ENCODE data around the gene HERC4. TPM values are rescaled to one million over a fixed set of nuclear protein-coding genes. Genes with fewer than 3 reads are reported as not detected.

Gene HERC4
- total and polyA plus RNA-seq, 9 of the 15 experiments (the other 6 are each of a cell fraction or from before 2014, with no cell fraction given), result 12.5 to 33.5 (median 22.8) TPM

DNA sequence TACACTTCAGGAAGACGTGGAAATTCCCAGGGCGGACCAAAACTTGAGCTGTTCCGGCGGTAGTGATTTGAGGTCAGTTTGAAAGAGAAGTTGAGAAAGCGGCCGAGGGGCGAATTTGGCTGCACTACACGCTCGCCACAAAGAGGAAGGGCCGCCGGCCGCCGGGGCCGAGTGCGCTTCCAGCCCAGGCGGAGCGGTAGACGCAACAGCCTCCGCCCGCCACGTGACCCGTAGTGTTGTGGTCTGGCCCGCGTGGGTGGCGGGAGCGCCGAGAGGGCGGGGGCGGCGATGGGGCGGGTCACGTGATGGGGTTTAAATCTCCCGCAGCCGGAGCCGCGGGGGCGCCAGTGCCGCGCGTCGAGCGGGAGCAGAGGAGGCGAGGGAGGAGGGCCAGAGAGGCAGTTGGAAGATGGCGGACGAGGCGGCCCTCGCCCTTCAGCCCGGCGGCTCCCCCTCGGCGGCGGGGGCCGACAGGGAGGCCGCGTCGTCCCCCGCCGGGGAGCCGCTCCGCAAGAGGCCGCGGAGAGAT, 190.7 kb downstream of the HERC4 start, which contains the start of gene SIRT1 (continued):
- no peak for TF ChIP-seq CBX8 (IDR thresholded peaks at IDR 0.05; ENCODE audit: borderline replicate concordance, extremely low read depth, low read depth, low read length, poor library complexity, severe bottlenecking)
- TF ChIP-seq, protein P1, sequence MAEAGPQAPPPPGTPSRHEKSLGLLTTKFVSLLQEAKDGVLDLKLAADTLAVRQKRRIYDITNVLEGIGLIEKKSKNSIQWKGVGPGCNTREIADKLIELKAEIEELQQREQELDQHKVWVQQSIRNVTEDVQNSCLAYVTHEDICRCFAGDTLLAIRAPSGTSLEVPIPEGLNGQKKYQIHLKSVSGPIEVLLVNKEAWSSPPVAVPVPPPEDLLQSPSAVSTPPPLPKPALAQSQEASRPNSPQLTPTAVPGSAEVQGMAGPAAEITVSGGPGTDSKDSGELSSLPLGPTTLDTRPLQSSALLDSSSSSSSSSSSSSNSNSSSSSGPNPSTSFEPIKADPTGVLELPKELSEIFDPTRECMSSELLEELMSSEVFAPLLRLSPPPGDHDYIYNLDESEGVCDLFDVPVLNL (CRISPR knock-in tag; IDR thresholded peaks at IDR 0.05; ENCODE audit: low read depth), result peak; percentile 95
- TF ChIP-seq FUS (optimal IDR thresholded peaks at IDR 0.05; ENCODE audit: low read depth, low read length), result peak; percentile 49
- TF ChIP-seq TBL1XR1 (IDR thresholded peaks at IDR 0.05; ENCODE audit: low read length in 2 of 2), result peak in 1 of 2 experiments; percentile 87
- no peak for TF ChIP-seq BRF1 (IDR thresholded peaks at IDR 0.05; ENCODE audit: borderline replicate concordance, extremely low read depth, insufficient read length)
- no peak for TF ChIP-seq XRCC3 (IDR thresholded peaks at IDR 0.05)
- no peak for TF ChIP-seq RFX7 (CRISPR knock-in tag; IDR thresholded peaks at IDR 0.05)
- peak; percentile 83; the same call in 1 of the 2 replicates for TF ChIP-seq FOXP4 (CRISPR knock-in tag; IDR thresholded peaks at IDR 0.05; ENCODE audit: borderline replicate concordance)
- no peak for TF ChIP-seq KLF13 (tag; IDR thresholded peaks at IDR 0.05; ENCODE audit: borderline replicate concordance, low read depth)
- TF ChIP-seq TOE1 (IDR thresholded peaks at IDR 0.05; ENCODE audit: borderline replicate concordance), result peak; percentile 100
- no peak for TF ChIP-seq TOE1 (CRISPR knock-in tag; IDR thresholded peaks at IDR 0.05; ENCODE audit: borderline replicate concordance, low read depth)
- no peak for TF ChIP-seq POLR3A (IDR thresholded peaks at IDR 0.05; ENCODE audit: borderline replicate concordance, extremely low read depth, insufficient read depth, insufficient read length)
- no peak for TF ChIP-seq PCBP2 (IDR thresholded peaks at IDR 0.05; ENCODE audit: low read depth, low read length, poor library complexity, severe bottlenecking)
- peak; percentile 72 for TF ChIP-seq CTCFL (IDR thresholded peaks at IDR 0.05; ENCODE audit: borderline replicate concordance, insufficient read depth, low read depth, low read length, poor library complexity, severe bottlenecking)
- 0 out of 4 replicates have a peak, but pooled peaks of 1 of the 2 experiments have one; percentile 21 for TF ChIP-seq SIX5 (IDR thresholded peaks at IDR 0.05; ENCODE audit: borderline replicate concordance in 1 of 2, insufficient read depth in 1 of 2, low read depth in 1 of 2, low read length in 2 of 2)
- 0 out of 2 replicates have a peak, but pooled peaks have one; percentile 28 for TF ChIP-seq ZNF592 (IDR thresholded peaks at IDR 0.05)
